Adrenal gland (tissue), 12 donors: Measurements from ENCODE around the gene CHRNG. TPM values are rescaled to one million over a fixed set of nuclear protein-coding genes. Genes with fewer than 3 reads are reported as not detected.
A peak's percentile ranks its signal among the peaks of the same experiment; 100 is the strongest.

ENCODE experiments used
- DNase-seq, 7 donors: peaks; one replicate each; pipeline ENCODE4 v3.0.0-alpha.2; 2019 to 2020
- H3K27ac ChIP-seq, 5 donors: fragments of 200-600 bp; sonication (generic) in 4 of 5; 1 replicate in 3 of 5; 2 replicates in 2 of 5; pipeline versions ENCODE4 v1.5.1 to v1.8.0; 2016 to 2020; ENCODE audit warnings: mild to moderate bottlenecking in 1 of 5
- H3K27me3 ChIP-seq: fragments of 200-600 bp; 2 replicates; pipeline ENCODE4 v1.8.0; 2021
- H3K36me3 ChIP-seq, 2 donors: fragments of 200-600 bp; replicated peaks in 1 of 2; 1 replicate in 1 of 2; 2 replicates in 1 of 2; pipeline versions ENCODE4 v1.5.1 to v1.8.0; 2018 to 2022
- H3K4me1 ChIP-seq, 2 donors: fragments of 200-600 bp; replicated peaks in 1 of 2; 1 replicate in 1 of 2; 2 replicates in 1 of 2; pipeline versions ENCODE4 v1.5.1 to v1.8.0; 2018 to 2021
- H3K4me3 ChIP-seq, 4 donors: fragments of 200-600 bp; sonication (generic) in 3 of 4; one replicate each; pipeline ENCODE4 v1.5.1; 2016 to 2018
- H3K9me3 ChIP-seq, 3 donors: fragments of 200-600 bp; sonication (generic) in 1 of 3; replicated peaks in 1 of 3; 1 replicate in 2 of 3; 2 replicates in 1 of 3; pipeline versions ENCODE4 v1.5.1 to v1.8.0; 2016 to 2021
- POLR2A ChIP-seq, 2 donors: fragments of 450-650 bp; IDR thresholded peaks; one replicate each; pipeline ENCODE4 v1.6.1; 2017; ENCODE audit warnings: antibody characterized with exemption in 2 of 2, mild to moderate bottlenecking in 2 of 2, moderate library complexity in 1 of 2
- WGBS, 4 donors: extraction: QIAGEN DNeasy Blood & Tissue Kit in 2 of 4; methylation state at CpG; one replicate each; pipeline versions ENCODE4 v1.1.5 to v1.1.7; 2013 to 2017; 5-methylcytosine and 5-hydroxymethylcytosine counted together
- intact Hi-C, 2 donors: fragments of 100-400 bp; cut with DNase I; formaldehyde crosslinking; loops; one replicate each; pipeline versions ENCODE4 v1.14.1 to v1.15.0; 2022 to 2023
- polyA plus RNA-seq, 3 donors: library from polyadenylated mRNA; stranded (reverse); fragments of 200-250 nt in 2 of 3; fragments of 350-450 nt in 1 of 3; fragmentation: Illumina TruSeq in 1 of 3; extraction: RNeasy Lipid Tissue Mini Kit (QIAGEN cat#74804) in 1 of 3; gene quantifications; one replicate each; pipeline ENCODE4 v1.2.3, GENCODE V29; 2013 to 2014
- total RNA-seq, 9 donors: library from RNA; depleted of rRNA in 4 of 9; stranded (reverse); fragments of >200 nt in 4 of 9; fragments of 120-200 nt in 1 of 9; fragmentation: NEBNext Ultra II Directional in 1 of 9; extraction: Animal tissue kit (Norgen Biotek cat#: 25700) in 1 of 9; gene quantifications; one replicate each; pipeline versions ENCODE4 v1.1.0 to v1.2.4, GENCODE V29; 2013 to 2023
- TF ChIP-seq, protein P1 (sequence below), 6 experiments: fragments of 450-650 bp in 4 of 6; fragments of 200-600 bp in 2 of 6; sonication (generic) in 1 of 6; IDR thresholded peaks; 1 replicate in 5 of 6; 2 replicates in 1 of 6; pipeline versions ENCODE4 v1.5.1 to v1.8.0; 2016 to 2021; ENCODE audit warnings: antibody characterized with exemption in 6 of 6, mild to moderate bottlenecking in 2 of 6, moderate library complexity in 1 of 6
- donor health status: healthy with polysubstance abuse.
- donor health status: Bipolar disorder and iron deficiency.
- donor health status: DM: yes; HTN: yes; CAD: no.
- donor health status: DM: no; HTN: no; CAD: no.
- donor health status: DM: no; HTN: no; CAD: no.
- donor health status: DM: yes; HTN: yes; CAD: no.

Gene CHRNG
- total and polyA plus RNA-seq, 12 donors, result 0.08 to 0.22 TPM; not detected in 10

DNA sequence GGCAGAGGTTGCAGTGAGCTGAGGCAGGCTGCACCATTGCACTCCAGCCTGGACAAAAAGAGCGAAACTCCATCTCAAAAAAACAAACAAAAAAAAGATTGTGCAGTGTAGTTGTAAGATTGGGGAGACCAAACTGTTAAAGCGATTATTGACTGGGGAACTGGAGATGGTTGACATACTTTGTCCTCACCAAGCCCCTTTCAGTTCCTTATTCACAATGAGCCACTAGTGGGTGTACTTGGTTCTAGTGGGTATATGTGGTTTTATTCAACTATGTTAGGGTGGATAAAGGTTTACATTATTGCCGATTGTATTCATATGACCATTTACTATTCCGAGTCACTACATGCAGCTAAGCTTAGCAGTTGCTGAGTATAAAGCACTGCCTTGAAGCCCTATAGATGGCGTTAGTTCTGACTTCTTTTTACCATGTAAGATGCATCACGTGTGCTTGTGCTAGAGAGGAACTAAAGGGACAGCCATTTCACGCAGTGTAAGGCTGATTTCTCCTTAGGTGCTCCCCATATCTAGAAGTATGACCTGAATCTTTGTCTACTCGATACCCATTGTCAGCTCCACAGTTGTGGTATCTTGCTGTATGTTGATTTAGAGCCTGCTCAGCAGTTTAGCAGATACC lies 23.1 kb downstream of the CHRNG start:
- no peak for DNase-seq
- H3K4me3 ChIP-seq, result no peak overlapping the region
- peaks cover 0 to 81% of the 10 kb centered on the region in 2 donors for H3K36me3 ChIP-seq
- 80 to 88% (median 84%) methylated on average over 8 of the region's 8 CpGs for WGBS, 4 donors
- no peaks in the 10 kb centered on the region for H3K27me3 ChIP-seq
- H3K9me3 ChIP-seq, result no peaks in the 10 kb centered on the region
- intact Hi-C loops, result no loop called here
- H3K27ac ChIP-seq, result no peak overlapping the region
- TF ChIP-seq POLR2A (IDR thresholded peaks at IDR 0.05), result no peak
- TF ChIP-seq, protein P1, sequence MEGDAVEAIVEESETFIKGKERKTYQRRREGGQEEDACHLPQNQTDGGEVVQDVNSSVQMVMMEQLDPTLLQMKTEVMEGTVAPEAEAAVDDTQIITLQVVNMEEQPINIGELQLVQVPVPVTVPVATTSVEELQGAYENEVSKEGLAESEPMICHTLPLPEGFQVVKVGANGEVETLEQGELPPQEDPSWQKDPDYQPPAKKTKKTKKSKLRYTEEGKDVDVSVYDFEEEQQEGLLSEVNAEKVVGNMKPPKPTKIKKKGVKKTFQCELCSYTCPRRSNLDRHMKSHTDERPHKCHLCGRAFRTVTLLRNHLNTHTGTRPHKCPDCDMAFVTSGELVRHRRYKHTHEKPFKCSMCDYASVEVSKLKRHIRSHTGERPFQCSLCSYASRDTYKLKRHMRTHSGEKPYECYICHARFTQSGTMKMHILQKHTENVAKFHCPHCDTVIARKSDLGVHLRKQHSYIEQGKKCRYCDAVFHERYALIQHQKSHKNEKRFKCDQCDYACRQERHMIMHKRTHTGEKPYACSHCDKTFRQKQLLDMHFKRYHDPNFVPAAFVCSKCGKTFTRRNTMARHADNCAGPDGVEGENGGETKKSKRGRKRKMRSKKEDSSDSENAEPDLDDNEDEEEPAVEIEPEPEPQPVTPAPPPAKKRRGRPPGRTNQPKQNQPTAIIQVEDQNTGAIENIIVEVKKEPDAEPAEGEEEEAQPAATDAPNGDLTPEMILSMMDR (IDR thresholded peaks at IDR 0.05), result no peak
- H3K4me1 ChIP-seq, result no peaks in the 10 kb centered on the region

DNA sequence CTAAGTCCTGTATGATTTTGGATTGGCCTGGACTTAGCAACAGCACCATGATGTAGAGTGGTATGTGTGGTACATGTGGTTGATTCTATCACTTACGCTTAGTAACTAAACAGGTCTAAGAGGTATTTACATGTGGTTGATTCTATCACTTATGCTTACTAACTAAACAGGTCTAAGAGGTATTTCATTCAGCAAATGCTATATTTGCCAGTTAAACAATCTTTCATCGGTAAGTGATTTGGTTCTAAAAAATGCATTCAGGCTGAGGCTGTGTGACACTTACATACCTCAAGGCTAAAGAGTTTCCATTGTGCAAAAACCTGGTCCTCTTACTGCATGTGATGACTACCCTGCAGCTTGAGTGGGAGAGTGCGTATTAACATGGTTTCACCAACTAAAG lies 24.1 kb downstream of the CHRNG start:
- Histone ChIP-seq H3K27me3 (no peaks in the 10 kb centered on the region), H3K36me3 (peaks cover 0 to 81% of the 10 kb centered on the region in 2 donors), H3K4me1 (no peaks in the 10 kb centered on the region), H3K27ac (no peak overlapping the region), H3K9me3 (no peaks in the 10 kb centered on the region), H3K4me3 (no peak overlapping the region)
- intact Hi-C loops, result no loop called here
- DNase-seq, result no peak
- TF ChIP-seq, protein P1 (IDR thresholded peaks at IDR 0.05), result no peak
- no peak for TF ChIP-seq POLR2A (IDR thresholded peaks at IDR 0.05)
- WGBS, 4 donors, result 36 to 90% (median 61%) methylated on average over 3 of the region's 3 CpGs

DNA sequence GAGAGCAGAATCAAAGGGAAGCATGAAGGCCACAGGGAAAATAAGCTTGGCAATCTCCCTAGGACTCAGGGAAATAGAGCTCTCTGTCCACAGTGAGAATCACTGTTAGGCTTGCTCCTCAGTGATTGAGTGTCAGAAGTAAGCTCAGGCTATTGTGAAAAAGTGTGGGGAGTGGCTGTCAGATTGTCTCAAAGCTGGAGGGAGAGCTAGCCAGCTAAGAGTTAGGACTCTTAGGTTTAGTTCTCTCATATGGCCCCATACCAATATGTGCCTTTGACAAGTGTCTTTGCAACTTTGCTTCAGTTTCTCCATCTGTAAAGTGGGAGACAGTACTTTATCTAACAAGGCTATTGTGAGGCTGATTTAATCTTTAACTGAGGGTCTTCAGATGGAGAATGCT lies 28.2 kb downstream of the CHRNG start:
- TF ChIP-seq POLR2A (IDR thresholded peaks at IDR 0.05), result no peak
- TF ChIP-seq, protein P1 (IDR thresholded peaks at IDR 0.05), result no peak
- Histone ChIP-seq H3K9me3 (no peaks in the 10 kb centered on the region), H3K4me3 (no peak overlapping the region), H3K36me3 (peaks cover 0 to 70% of the 10 kb centered on the region in 2 donors), H3K4me1 (no peaks in the 10 kb centered on the region), H3K27ac (peak overlapping the region in 2 of 5 donors; percentile 6 to 30), H3K27me3 (no peaks in the 10 kb centered on the region)
- no peak for DNase-seq
- intact Hi-C loops, result no loop called here

DNA sequence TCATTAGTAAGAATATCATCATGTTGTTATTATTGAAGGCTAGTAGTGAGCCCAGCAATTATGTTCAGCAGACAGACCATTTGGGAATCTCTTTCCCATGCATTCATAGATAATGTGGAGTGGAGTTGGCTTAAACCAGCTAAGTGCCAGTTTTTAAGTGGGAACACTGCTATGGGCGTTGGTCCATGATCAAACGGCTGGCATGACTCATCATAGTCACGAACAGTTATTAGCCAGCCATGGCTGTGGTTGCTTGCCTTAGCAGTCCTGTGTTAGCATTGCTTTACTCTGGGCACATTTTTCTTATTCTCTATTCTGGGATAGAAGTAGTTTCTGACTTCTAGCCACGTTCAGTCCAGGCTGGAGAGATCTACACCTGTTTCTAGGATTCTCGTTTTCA lies 28.7 kb downstream of the CHRNG start:
- 50 to 58% (median 57%) methylated on average over 5 of the region's 5 CpGs for WGBS, 4 donors
- no peak for TF ChIP-seq POLR2A (IDR thresholded peaks at IDR 0.05)
- TF ChIP-seq, protein P1 (IDR thresholded peaks at IDR 0.05), result no peak
- H3K9me3 ChIP-seq, result no peaks in the 10 kb centered on the region
- no peak overlapping the region for H3K4me3 ChIP-seq
- peaks cover 0 to 74% of the 10 kb centered on the region in 2 donors for H3K36me3 ChIP-seq
- DNase-seq, result peak in 5 of 7 donors; percentile 40 to 63 (median 54)
- H3K27me3 ChIP-seq, result no peaks in the 10 kb centered on the region
- peak overlapping the region in 2 of 5 donors; percentile 6 to 30 for H3K27ac ChIP-seq
- intact Hi-C loops, result no loop called here
- no peaks in the 10 kb centered on the region for H3K4me1 ChIP-seq
